GM18861 (cell line): ENCODE measurements around the gene ADIRF.

Experiments
- ATAC-seq: cut with Tn5 transposase; IDR thresholded peaks from one replicate; pipeline ENCODE4 v1.9.1; 2021; ENCODE audit not compliant: unreplicated experiment

Gene ADIRF

GRCh38 chr10:86960003-86960862 is 8.0 kb upstream of the ADIRF start:
- no peak for ATAC-seq

GRCh38 chr10:86960863-86961434 is 7.3 kb upstream of the ADIRF start:
- ATAC-seq: no peak

DNA sequence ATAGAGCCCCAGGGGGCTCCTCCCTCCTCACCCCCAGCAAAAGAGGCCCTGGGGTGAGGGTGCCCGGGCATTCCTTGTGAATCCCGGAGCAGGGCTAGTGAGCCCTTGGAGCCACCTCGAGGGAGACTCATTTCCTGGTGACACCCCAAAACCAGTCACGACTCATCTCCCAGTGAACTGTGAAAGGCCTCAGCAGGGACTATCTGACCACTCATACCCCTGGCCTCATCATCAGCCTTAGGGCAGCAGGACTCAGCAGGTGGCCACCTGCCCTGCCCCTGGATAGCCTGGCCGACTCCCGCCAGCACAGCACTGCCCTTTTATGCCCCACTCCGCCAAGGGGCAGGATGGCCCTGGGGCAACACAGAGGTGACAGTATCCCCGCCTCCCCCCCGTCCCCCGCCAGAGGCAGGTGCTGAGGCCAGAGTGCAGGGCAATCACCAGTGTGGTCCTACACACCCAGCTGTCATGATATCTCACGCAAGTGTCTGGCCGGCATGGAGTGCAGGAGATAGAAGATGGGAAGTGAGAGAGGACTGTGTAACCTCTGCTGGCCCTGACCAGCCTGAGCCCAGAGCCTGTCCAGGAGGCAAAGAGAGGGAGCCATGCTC is 6.7 kb upstream of the ADIRF start:
- ATAC-seq: no peak

GRCh38 chr10:86962136-86962980 is 5.9 kb upstream of the ADIRF start:
- ATAC-seq: no peak

- no peak for ATAC-seq
Observed at GRCh38 chr10:86962981-86963310, 5.3 kb upstream of the ADIRF start.

GRCh38 chr10:86963341-86963919 is 4.9 kb upstream of the ADIRF start:
- ATAC-seq: no peak

DNA sequence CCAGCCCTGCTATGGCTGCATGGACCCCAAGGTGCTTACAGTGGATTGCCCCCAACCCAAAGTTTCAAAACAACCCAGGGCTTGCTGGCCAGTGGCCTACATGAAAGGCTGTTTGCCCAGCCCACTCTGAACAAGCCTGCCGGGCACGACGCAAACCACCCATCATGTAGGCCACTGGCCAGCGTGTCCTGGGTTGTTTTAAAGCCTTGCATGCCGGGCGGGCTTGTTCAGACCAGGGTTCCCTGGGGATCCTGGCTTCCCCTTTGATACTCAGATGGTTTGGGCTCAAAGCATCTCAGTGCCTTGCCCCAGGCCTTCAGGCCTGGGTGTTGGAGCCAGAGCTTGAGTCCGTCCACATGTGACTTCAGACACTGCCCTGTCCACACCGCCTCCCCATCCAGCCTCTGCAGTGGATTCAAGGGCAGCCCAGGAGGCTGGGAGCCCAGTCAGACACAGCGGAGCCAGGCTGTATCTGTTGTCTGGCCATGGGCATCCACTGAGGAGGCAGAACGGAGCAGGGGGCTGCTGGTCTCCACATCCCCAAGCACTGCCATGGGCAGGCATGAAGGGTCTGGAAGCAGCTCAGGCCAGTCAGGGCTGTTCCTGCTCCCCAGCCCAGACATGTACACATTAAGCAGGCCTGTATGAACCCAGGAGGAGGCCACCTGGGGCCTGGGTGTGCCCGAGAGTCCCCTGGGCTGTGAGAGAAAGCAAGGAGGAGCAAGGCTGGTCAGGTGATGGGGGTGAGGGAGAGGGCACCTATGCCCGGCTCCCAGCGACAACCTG is 4.0 kb upstream of the ADIRF start:
- no peak for ATAC-seq

DNA sequence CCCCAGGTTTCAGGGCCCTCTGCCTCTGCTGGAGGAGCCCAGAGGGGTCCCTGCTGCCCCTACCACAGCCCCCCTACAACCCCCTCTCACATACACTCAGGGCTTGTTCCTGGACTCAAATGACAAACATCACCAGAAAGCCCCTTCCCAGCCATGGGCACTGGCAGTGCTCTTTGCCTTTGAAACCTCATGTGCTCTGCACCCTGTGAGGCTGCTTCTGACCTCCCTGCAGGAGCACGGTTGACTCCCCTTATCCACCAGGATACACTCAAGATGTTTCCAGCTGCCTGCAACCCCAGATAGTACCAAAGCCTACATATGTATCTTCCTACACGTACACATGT is 3.5 kb upstream of the ADIRF start:
- ATAC-seq: no peak

DNA sequence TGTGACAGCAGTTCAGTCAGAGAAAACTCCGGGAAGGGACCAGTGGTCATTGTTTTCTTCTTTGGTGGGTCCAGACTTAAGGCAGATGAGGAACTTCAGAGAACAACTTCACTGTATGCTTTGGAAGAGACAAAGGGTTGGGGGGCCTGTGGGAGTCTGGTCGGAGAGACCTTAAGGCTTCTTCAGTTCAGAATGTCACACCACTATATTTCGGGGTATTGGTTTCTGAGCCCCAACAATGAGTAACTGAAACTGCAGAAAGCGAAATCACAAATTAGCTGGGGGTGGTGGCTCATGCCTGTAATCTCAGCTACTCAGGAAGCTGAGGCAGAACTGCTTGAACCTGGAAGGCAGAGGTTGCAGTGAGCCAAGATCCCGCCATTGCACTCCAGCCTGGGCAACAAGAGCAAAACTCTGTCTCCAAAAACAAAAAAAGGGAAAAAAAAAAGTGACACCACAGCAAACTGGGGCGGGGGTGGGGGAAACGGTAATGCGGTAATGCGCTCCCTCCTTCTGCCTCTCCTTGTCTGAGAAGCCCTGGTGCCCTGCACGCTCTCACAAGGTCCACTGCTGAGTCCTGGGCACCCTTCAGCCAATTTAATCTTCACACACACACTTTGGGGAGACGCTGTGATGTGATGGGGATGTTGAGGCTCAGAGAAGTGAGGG is 2.2 kb upstream of the ADIRF start:
- peak; percentile 22 for ATAC-seq

DNA sequence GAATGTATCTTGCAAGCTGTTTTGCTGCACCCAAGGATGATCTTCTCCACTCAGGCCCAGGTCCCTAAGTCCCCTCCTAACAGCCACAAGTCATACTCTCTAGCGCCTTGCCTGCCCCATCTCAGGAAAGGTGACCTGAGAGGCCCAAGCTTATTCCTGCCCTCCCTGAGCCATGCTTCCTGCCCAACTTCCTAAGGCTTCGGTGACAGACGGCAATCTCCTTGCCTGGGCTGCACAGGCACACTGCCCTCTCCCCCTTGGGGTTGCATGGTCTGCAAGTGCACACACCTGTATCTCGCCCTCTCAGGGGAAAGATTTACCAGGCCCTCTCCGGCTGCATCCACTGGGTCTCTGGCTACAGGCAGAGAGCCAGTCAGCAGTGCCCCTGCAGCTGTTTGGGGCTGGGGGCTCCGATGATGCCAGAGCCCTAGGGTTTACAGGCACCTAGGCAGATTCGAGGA is 771 bp upstream of the ADIRF start:
- ATAC-seq: no peak

DNA sequence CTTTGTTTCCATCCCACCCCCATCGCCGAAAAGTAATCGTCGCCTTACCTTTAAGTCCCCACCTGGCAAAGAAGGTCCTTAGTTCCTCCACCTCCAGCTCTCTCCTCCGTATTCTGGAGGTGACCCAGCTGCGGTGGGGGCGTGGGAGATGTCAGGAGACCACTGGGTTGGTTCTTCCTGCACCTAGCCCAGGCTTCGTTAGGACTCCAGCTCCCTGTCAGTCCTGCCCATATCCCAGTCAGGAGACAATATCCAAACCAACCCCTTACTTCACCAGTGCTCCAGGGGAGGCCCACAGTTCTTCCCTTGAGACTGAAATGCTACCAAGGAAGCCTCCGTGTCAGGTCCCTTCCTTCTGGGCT is 693 bp downstream of the ADIRF start:
- ATAC-seq: no peak

GRCh38 chr10:86969421-86970041 is 1.2 kb downstream of the ADIRF start:
- no peak for ATAC-seq

DNA sequence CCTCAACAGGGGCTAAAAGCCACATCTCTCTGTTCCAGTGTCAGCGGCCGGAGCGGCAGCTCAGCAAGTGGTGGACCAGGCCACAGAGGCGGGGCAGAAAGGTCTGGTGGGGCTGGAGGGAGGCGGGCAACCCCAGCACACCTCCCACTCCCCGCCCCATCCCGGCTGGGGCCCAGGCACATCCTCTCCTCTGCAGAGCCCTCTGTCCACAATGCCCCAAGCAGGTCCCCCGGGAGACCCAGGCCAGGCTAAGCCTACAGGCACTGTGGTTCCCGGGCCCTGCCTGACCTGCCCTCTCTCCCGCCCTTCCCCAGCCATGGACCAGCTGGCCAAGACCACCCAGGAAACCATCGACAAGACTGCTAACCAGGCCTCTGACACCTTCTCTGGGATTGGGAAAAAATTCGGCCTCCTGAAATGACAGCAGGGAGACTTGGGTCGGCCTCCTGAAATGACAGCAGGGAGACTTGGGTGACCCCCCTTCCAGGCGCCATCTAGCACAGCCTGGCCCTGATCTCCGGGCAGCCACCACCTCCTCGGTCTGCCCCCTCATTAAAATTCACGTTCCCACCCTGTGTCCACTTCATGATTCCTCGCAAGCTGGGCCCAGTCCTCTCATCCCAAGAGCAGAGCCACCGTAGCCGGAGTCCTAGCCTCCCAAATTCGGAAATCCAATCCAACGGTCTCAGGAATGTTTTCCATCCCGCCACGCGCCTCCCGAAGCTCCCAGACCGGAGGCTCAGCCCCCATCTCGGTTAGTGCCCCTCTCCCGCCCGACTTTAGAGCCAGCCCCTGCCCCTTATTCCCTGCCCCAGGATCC is 2.1 kb downstream of the ADIRF start:
- no peak for ATAC-seq

DNA sequence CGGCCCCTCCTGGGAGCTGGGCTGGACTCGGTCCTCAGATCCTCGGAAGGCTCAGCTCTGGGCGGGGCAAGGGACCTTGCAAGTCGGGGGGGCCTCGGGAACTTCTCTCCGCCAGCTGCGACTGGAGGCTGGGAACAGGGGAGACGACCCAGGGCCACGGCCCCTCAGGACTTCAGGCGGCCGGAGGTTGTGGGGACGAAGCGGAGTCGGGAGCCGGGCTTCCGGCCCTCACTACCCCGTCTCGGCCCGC is 2.6 kb downstream of the ADIRF start:
- ATAC-seq: no peak

GRCh38 chr10:86971232-86971991 is 3.1 kb downstream of the ADIRF start:
- ATAC-seq: peak; percentile 63

- ATAC-seq: no peak
Observed at GRCh38 chr10:86972613-86973380, 4.5 kb downstream of the ADIRF start.

DNA sequence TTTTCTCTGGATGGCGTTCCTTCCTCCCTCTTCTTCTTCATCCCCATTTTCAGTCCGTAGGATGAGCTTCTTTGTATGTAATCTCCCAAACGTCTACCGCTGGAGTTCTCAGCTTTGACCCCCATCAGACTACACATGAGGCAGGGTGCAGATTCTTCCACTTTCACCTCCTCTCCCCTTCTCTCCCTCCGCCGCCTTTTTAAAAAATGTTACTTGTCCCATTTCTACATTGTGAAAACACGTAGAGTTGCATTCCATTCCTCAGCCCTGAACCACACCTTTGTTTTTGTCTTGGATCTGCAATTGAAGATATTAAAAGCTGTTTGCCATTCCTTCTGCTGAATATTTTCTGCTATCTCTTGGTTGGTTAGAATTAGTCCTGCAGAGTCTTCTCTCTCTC is 6.2 kb downstream of the ADIRF start:
- ATAC-seq: no peak
